CD4-positive, alpha-beta memory T cell (primary cell): ENCODE results near the gene SEMA4D. TPM values are rescaled to one million over a fixed set of nuclear protein-coding genes. Genes with fewer than 3 reads are reported as not detected.

Experiments
- CTCF ChIA-PET: fragments of 350-600 bp; sonication (Branson Sonifier 250); formaldehyde crosslinking; loops from one replicate; lab custom pipeline; 2021; ENCODE audit warnings: inconsistent platforms; ENCODE audit not compliant: partially characterized antibody; lab: Charles Lee
- POLR2A ChIA-PET: fragments of 350-600 bp; sonication (Branson Sonifier 250); formaldehyde crosslinking; loops from one replicate; lab custom pipeline; 2021; ENCODE audit not compliant: partially characterized antibody; lab: Charles Lee
- DNase-seq, 5 donors: peaks; one replicate each; pipeline versions ENCODE4 v3.0.0 to v3.0.0-alpha.2; 2020 to 2022; ENCODE audit warnings: mixed read lengths in 1 of 5
- H3K27ac ChIP-seq: one replicate; pipeline ENCODE4 v1.7.0; 2013; ENCODE audit warnings: low read depth, low read length
- H3K27me3 ChIP-seq: 2 replicates; pipeline ENCODE4 v1.7.0; 2013; ENCODE audit warnings: mild to moderate bottlenecking, low read length, moderate library complexity; ENCODE audit not compliant: insufficient read depth
- H3K36me3 ChIP-seq: 2 replicates; pipeline ENCODE4 v1.7.0; 2013; ENCODE audit warnings: mild to moderate bottlenecking, low read length, moderate library complexity; ENCODE audit not compliant: insufficient read depth
- H3K4me1 ChIP-seq: 2 replicates; pipeline ENCODE4 v1.7.0; 2013; ENCODE audit warnings: mild to moderate bottlenecking, low read length, moderate library complexity; ENCODE audit not compliant: insufficient read depth
- H3K4me3 ChIP-seq, 2 donors: one replicate each; pipeline ENCODE4 v1.7.0; 2013; ENCODE audit warnings: low read length in 2 of 2, mild to moderate bottlenecking in 1 of 2
- H3K9me3 ChIP-seq, 2 donors: one replicate each; pipeline ENCODE4 v1.7.0; 2013; ENCODE audit warnings: low read length in 2 of 2, control low read depth in 1 of 2; ENCODE audit not compliant: control insufficient read depth in 1 of 2
- H3K27ac Mint-ChIP-seq, 7 donors: one replicate each; pipeline ENCODE4 v1.8.0; 2020 to 2021; ENCODE audit warnings: mixed read lengths in 7 of 7, mild to moderate bottlenecking in 6 of 7, inconsistent platforms in 3 of 7, moderate library complexity in 3 of 7
- H3K27me3 Mint-ChIP-seq, 2 donors: one replicate each; pipeline ENCODE4 v1.8.0; 2020 to 2021; ENCODE audit warnings: mixed read lengths in 2 of 2
- H3K36me3 Mint-ChIP-seq, 2 donors: one replicate each; pipeline ENCODE4 v1.8.0; 2020 to 2021; ENCODE audit warnings: mixed read lengths in 2 of 2, inconsistent platforms in 1 of 2, mild to moderate bottlenecking in 1 of 2
- H3K4me1 Mint-ChIP-seq, 4 donors: one replicate each; pipeline ENCODE4 v1.8.0; 2020 to 2021; ENCODE audit warnings: mixed read lengths in 4 of 4, mild to moderate bottlenecking in 1 of 4
- H3K4me3 Mint-ChIP-seq, 8 donors: one replicate each; pipeline ENCODE4 v1.8.0; 2020 to 2021; ENCODE audit warnings: mixed read lengths in 8 of 8, mild to moderate bottlenecking in 7 of 8, moderate library complexity in 6 of 8, inconsistent platforms in 3 of 8
- H3K9me3 Mint-ChIP-seq, 8 donors: one replicate each; pipeline ENCODE4 v1.8.0; 2020 to 2021; ENCODE audit warnings: mixed read lengths in 8 of 8, mild to moderate bottlenecking in 5 of 8, inconsistent platforms in 3 of 8, moderate library complexity in 1 of 8
- intact Hi-C: fragments of 100-400 bp; cut with micrococcal nuclease; formaldehyde crosslinking; loops from one replicate; pipeline ENCODE4 v1.15.1; 2023
- polyA plus RNA-seq, 2 donors: library from polyadenylated mRNA; unstranded; fragments of 300-500 nt; fragmentation: Illumina TruSeq; gene quantifications; one replicate each; pipeline ENCODE4 v1.2.3, GENCODE V29; 2021
- total RNA-seq, 2 experiments: library from RNA; stranded (reverse); gene quantifications; one replicate each; pipeline ENCODE4 v1.2.3, GENCODE V29; 2021

The SEMA4D gene
- total and polyA plus RNA-seq, 4 experiments from 2014 or later = 49.5 to 410 (median 280) TPM

GRCh38 chr9:89477811-89478630, 19.9 kb downstream of the SEMA4D start:
- Mint-ChIP-seq H3K27me3 (no peaks in the 10 kb centered on the region), H3K4me1 (peaks cover 72 to 94% (median 85%) of the 10 kb centered on the region in 4 donors), H3K27ac (peak overlapping the region; percentile 85 to 97 (median 96)), H3K9me3 (peaks cover 0 to 2% (median 0%) of the 10 kb centered on the region in 8 donors), H3K36me3 (peaks cover 58 to 72% of the 10 kb centered on the region in 2 donors), H3K4me3 (peak overlapping the region; percentile 77 to 91 (median 86))
- ChIA-PET POLR2A (interaction anchor here (0.8 to 23.9 kb wide), 18 partner anchors 9 to 151 kb away, joined by 3 to 609 read pairs (median 8); no protein-coding TSS in a partner anchor), CTCF (interaction anchor here (0.9 to 4.2 kb wide), 8 partner anchors 11 to 71 kb away, joined by 3 to 23 read pairs (median 4); no protein-coding TSS in a partner anchor)
- peak; percentile 50 to 80 (median 53) for DNase-seq
- Histone ChIP-seq H3K9me3 (no peaks in the 10 kb centered on the region), H3K36me3 (peaks cover 32% of the 10 kb centered on the region), H3K4me3 (peak overlapping the region; percentile 52 to 57), H3K27me3 (no peaks in the 10 kb centered on the region), H3K4me1 (peaks cover 88% of the 10 kb centered on the region), H3K27ac (peak overlapping the region; percentile 75)
- intact Hi-C loops = loop anchor here (1.0 to 2.0 kb wide), 4 partner anchors 7 to 45 kb away; no protein-coding TSS in a partner anchor

GRCh38 chr9:89477384-89477783, 20.5 kb downstream of the SEMA4D start:
- POLR2A ChIA-PET = interaction anchor here (1.1 to 23.9 kb wide), 14 partner anchors 10 to 76 kb away, joined by 3 to 609 read pairs (median 8); no protein-coding TSS in a partner anchor
- peaks cover 58 to 74% of the 10 kb centered on the region in 2 donors for H3K36me3 Mint-ChIP-seq
- CTCF ChIA-PET = interaction anchor here (0.9 to 4.2 kb wide), 6 partner anchors 10 to 72 kb away, joined by 3 to 23 read pairs (median 4); no protein-coding TSS in a partner anchor
- no peaks in the 10 kb centered on the region for H3K27me3 ChIP-seq
- H3K4me1 Mint-ChIP-seq = peaks cover 71 to 94% (median 83%) of the 10 kb centered on the region in 4 donors
- H3K4me3 Mint-ChIP-seq = peak overlapping the region; percentile 77 to 91 (median 86)
- intact Hi-C loops = loop anchor here (1.0 to 2.0 kb wide), 4 partner anchors 8 to 45 kb away; no protein-coding TSS in a partner anchor
- peak overlapping the region; percentile 85 to 97 (median 96) for H3K27ac Mint-ChIP-seq
- no peaks in the 10 kb centered on the region for H3K27me3 Mint-ChIP-seq
- H3K27ac ChIP-seq = peak overlapping the region; percentile 75
- DNase-seq = peak in 4 of 5 donors; percentile 46 to 82 (median 55)
- peaks cover 88% of the 10 kb centered on the region for H3K4me1 ChIP-seq
- H3K36me3 ChIP-seq = peaks cover 32% of the 10 kb centered on the region
- no peaks in the 10 kb centered on the region for H3K9me3 ChIP-seq
- peak overlapping the region; percentile 52 to 57 for H3K4me3 ChIP-seq
- peaks cover 0 to 2% (median 0%) of the 10 kb centered on the region in 8 donors for H3K9me3 Mint-ChIP-seq

- H3K36me3 ChIP-seq = peaks cover 32% of the 10 kb centered on the region
- intact Hi-C loops = loop anchor here (2.0 kb wide), 1 partner anchor 46 kb away; no protein-coding TSS in a partner anchor
- peak overlapping the region; percentile 52 to 57 for H3K4me3 ChIP-seq
- Mint-ChIP-seq H3K9me3 (peaks cover 0 to 2% (median 0%) of the 10 kb centered on the region in 8 donors), H3K27ac (peak overlapping the region; percentile 85 to 97 (median 96)), H3K36me3 (peaks cover 59 to 77% of the 10 kb centered on the region in 2 donors), H3K4me1 (peaks cover 68 to 93% (median 82%) of the 10 kb centered on the region in 4 donors), H3K27me3 (no peaks in the 10 kb centered on the region), H3K4me3 (peak overlapping the region; percentile 77 to 91 (median 86))
- no peaks in the 10 kb centered on the region for H3K9me3 ChIP-seq
- DNase-seq = no peak
- H3K27ac ChIP-seq = peak overlapping the region; percentile 75
- no peaks in the 10 kb centered on the region for H3K27me3 ChIP-seq
- ChIA-PET CTCF (interaction anchor here (1.3 to 4.2 kb wide), 2 partner anchors 10 to 13 kb away, joined by 4 to 23 read pairs; no protein-coding TSS in a partner anchor), POLR2A (interaction anchor here (1.2 to 23.9 kb wide), 6 partner anchors 9 to 72 kb away, joined by 3 to 609 read pairs (median 6); no protein-coding TSS in a partner anchor)
- peaks cover 88% of the 10 kb centered on the region for H3K4me1 ChIP-seq
Observed at GRCh38 chr9:89476546-89476945, 21.4 kb downstream of the SEMA4D start.

GRCh38 chr9:89475891-89476440, 21.9 kb downstream of the SEMA4D start:
- Mint-ChIP-seq H3K4me1 (peaks cover 68 to 92% (median 82%) of the 10 kb centered on the region in 4 donors), H3K27ac (peak overlapping the region; percentile 85 to 97 (median 96)), H3K4me3 (peak overlapping the region; percentile 33 to 88 (median 86)), H3K9me3 (peaks cover 0 to 2% (median 0%) of the 10 kb centered on the region in 8 donors), H3K27me3 (no peaks in the 10 kb centered on the region), H3K36me3 (peaks cover 58 to 73% of the 10 kb centered on the region in 2 donors)
- Histone ChIP-seq H3K36me3 (peaks cover 32% of the 10 kb centered on the region), H3K4me3 (peak overlapping the region in 1 of 2 donors; percentile 57), H3K27ac (peak overlapping the region; percentile 75), H3K4me1 (peaks cover 88% of the 10 kb centered on the region), H3K9me3 (no peaks in the 10 kb centered on the region), H3K27me3 (no peaks in the 10 kb centered on the region)
- DNase-seq = no peak
- ChIA-PET CTCF (interaction anchor here (1.1 to 4.2 kb wide), 4 partner anchors 9 to 73 kb away, joined by 3 to 23 read pairs (median 10); no protein-coding TSS in a partner anchor), POLR2A (interaction anchor here (0.9 to 23.9 kb wide), 8 partner anchors 9 to 73 kb away, joined by 3 to 609 read pairs (median 5); no protein-coding TSS in a partner anchor)
- intact Hi-C loops = loop anchor here (2.0 kb wide), 1 partner anchor 47 kb away; no protein-coding TSS in a partner anchor

- POLR2A ChIA-PET = interaction anchor here (0.9 to 23.9 kb wide), 12 partner anchors 9 to 63 kb away, joined by 3 to 609 read pairs (median 4); no protein-coding TSS in a partner anchor
- H3K36me3 ChIP-seq = peaks cover 32% of the 10 kb centered on the region
- Mint-ChIP-seq H3K27ac (peak overlapping the region; percentile 82 to 97 (median 92)), H3K27me3 (no peaks in the 10 kb centered on the region), H3K9me3 (peaks cover 0 to 2% (median 0%) of the 10 kb centered on the region in 8 donors), H3K36me3 (peaks cover 61 to 81% of the 10 kb centered on the region in 2 donors), H3K4me1 (peaks cover 76 to 97% (median 87%) of the 10 kb centered on the region in 4 donors), H3K4me3 (peak overlapping the region in 4 of 8 donors; percentile 58 to 88 (median 76))
- peak overlapping the region; percentile 75 for H3K27ac ChIP-seq
- H3K4me3 ChIP-seq = no peak overlapping the region
- intact Hi-C loops = no loop called here
- CTCF ChIA-PET = interaction anchor here (1.1 to 2.4 kb wide), 4 partner anchors 12 to 74 kb away, joined by 3 to 16 read pairs (median 3); no protein-coding TSS in a partner anchor
- no peaks in the 10 kb centered on the region for H3K27me3 ChIP-seq
- peaks cover 94% of the 10 kb centered on the region for H3K4me1 ChIP-seq
- no peak for DNase-seq
- H3K9me3 ChIP-seq = no peaks in the 10 kb centered on the region
Observed at GRCh38 chr9:89474939-89475338, 23.0 kb downstream of the SEMA4D start.

GRCh38 chr9:89473762-89474469, 24.0 kb downstream of the SEMA4D start:
- CTCF ChIA-PET = interaction anchor here (1.3 to 2.4 kb wide), 3 partner anchors 34 to 75 kb away, joined by 3 to 16 read pairs (median 3); no protein-coding TSS in a partner anchor
- no peaks in the 10 kb centered on the region for H3K27me3 Mint-ChIP-seq
- Histone ChIP-seq H3K4me1 (peaks cover 98% of the 10 kb centered on the region), H3K4me3 (no peak overlapping the region), H3K9me3 (no peaks in the 10 kb centered on the region), H3K27ac (peak overlapping the region; percentile 75), H3K27me3 (no peaks in the 10 kb centered on the region), H3K36me3 (peaks cover 29% of the 10 kb centered on the region)
- H3K4me1 Mint-ChIP-seq = peaks cover 78 to 97% (median 88%) of the 10 kb centered on the region in 4 donors
- POLR2A ChIA-PET = interaction anchor here (0.9 to 23.9 kb wide), 10 partner anchors 10 to 75 kb away, joined by 3 to 609 read pairs (median 4); no protein-coding TSS in a partner anchor
- H3K9me3 Mint-ChIP-seq = peaks cover 0 to 2% (median 0%) of the 10 kb centered on the region in 8 donors
- H3K4me3 Mint-ChIP-seq = peak overlapping the region; percentile 4 to 79 (median 55)
- intact Hi-C loops = no loop called here
- H3K27ac Mint-ChIP-seq = peak overlapping the region; percentile 67 to 96 (median 85)
- peaks cover 54 to 77% of the 10 kb centered on the region in 2 donors for H3K36me3 Mint-ChIP-seq
- no peak for DNase-seq
